SK-N-MC (cell line): ENCODE data around the gene TXNDC9.
"Not testable (repeated sequence)": the region's sequence is repeated elsewhere in the genome, so short reads cannot be mapped to it uniquely, and the experiment has no call there.

ENCODE experiments used
- DNase-seq: peaks from one replicate; pipeline ENCODE4 v3.0.0-alpha.2; 2011; ENCODE audit warnings: low read depth, low spot score
- H3K27ac ChIP-seq: fragments of 200-600 bp; sonication (generic); 2 replicates; pipeline ENCODE4 v1.5.1; 2016; ENCODE audit warnings: mixed run types
- H3K36me3 ChIP-seq: fragments of 200-600 bp; sonication (generic); 2 replicates; pipeline ENCODE4 v1.6.1; 2017; ENCODE audit warnings: antibody characterized with exemption, low read length, mixed read lengths; ENCODE audit not compliant: insufficient read depth
- H3K4me3 ChIP-seq: fragments of 200-600 bp; sonication (generic); 2 replicates; pipeline ENCODE4 v1.5.1; 2016
- H3K9ac ChIP-seq: fragments of 200-600 bp; sonication (generic); 2 replicates; pipeline ENCODE4 v1.8.0; 2017; ENCODE audit warnings: mixed run types, mixed read lengths; ENCODE audit not compliant: insufficient read length
- H3K9me3 ChIP-seq: fragments of 200-600 bp; sonication (generic); 2 replicates; pipeline ENCODE4 v1.6.1; 2017; ENCODE audit warnings: low read depth, mild to moderate bottlenecking, antibody characterized with exemption, low read length, moderate library complexity, mixed read lengths
- EZH2 ChIP-seq: fragments of 200-600 bp; sonication (generic); IDR thresholded peaks from one replicate; pipeline ENCODE4 v1.6.1; 2017; ENCODE audit warnings: antibody characterized with exemption
- FOXP2 ChIP-seq: optimal IDR thresholded peaks from 2 replicates; pipeline ENCODE3; 2011; ENCODE audit warnings: mild to moderate bottlenecking, moderate library complexity; ENCODE audit not compliant: insufficient read depth; ENCODE audit errors: extremely low read length, control extremely low read depth
- POLR2AphosphoS5 ChIP-seq: IDR thresholded peaks from 2 replicates; pipeline ENCODE4 v1.6.1; 2012; ENCODE audit warnings: mild to moderate bottlenecking, low read depth, low read length, borderline replicate concordance

Gene TXNDC9

GRCh38 chr2:99335911-99336803 is at the start of gene TXNDC9:
TSS of gene TXNDC9 (minus strand) at chr2:99336333. CDS start at chr2:99333210, 3,123 bp downstream.
- Histone ChIP-seq H3K36me3 (peaks cover 23% of the 10 kb centered on the region), H3K4me3 (peak within 1 kb of the TSS; percentile 90), H3K9me3 (no peaks in the 10 kb centered on the region), H3K9ac (peak within 1 kb of the TSS; percentile 90), H3K27ac (peak within 1 kb of the TSS; percentile 85)
- peak; percentile 98 for DNase-seq
- no peak for TF ChIP-seq EZH2
- TF ChIP-seq POLR2AphosphoS5: peak; percentile 98

GRCh38 chr2:99382143-99382542 is 46.0 kb upstream of the TXNDC9 start:
- DNase-seq: no peak
- Histone ChIP-seq H3K9me3 (no peaks in the 10 kb centered on the region), H3K9ac (no peak overlapping the region), H3K36me3 (peaks cover 84% of the 10 kb centered on the region), H3K27ac (no peak overlapping the region), H3K4me3 (no peak overlapping the region)
- TF ChIP-seq EZH2 (no peak), POLR2AphosphoS5 (no peak), FOXP2 (no peak)

DNA sequence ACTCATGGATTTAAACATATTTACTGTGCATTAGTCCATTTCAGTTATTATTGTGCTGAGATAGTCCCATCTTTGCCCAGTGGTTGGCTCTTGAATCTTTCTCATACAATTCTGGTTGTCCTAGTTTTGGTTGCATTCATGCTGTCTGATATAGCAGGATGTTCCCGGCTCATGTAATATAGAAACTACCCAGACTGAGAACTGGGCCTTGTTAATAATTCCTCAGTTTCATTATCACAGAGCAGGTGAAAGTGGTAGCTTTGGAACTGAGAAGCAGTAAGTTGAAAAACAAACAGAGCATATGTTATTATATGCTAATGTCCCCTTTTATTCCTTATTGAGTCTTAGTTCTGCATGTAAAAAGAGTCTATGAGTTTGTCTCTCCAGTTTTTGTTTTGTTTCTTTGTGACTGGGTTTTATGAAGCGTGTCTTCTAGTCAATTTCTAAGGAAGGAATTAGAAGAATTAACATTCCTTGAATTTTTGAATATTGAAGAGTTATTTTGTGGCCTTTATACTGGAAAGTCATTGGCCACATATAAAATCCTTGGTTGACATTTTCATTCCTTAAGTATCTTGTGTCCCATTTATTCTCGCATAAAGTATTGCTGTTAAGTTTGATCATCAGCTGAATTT is 44.4 kb upstream of the TXNDC9 start:
- peak overlapping the region; percentile 12; the same call in 1 of the 2 replicates for H3K27ac ChIP-seq
- peaks cover 88% of the 10 kb centered on the region for H3K36me3 ChIP-seq
- no peak for DNase-seq
- no peak overlapping the region for H3K9ac ChIP-seq
- TF ChIP-seq EZH2: no peak
- no peaks in the 10 kb centered on the region for H3K9me3 ChIP-seq
- no peak overlapping the region for H3K4me3 ChIP-seq

DNA sequence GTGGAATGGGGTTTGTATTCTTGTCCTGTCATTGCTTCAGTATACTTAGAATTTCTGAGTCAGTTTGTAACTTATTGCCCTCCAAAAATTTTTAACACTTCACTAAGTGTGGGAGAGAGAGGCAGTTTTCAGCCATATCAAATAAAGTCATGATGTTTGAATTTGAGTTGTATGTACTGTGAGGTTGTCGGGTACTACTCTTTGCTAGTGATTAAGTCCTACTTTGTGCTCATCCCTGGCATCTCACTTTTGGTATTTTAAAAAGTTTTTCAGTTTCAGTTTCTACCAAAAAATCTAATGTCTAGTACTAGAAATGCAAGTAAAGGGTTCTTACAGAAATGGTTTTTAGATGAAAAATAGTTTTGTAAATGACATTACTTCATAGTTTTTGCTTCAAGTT is 41.7 kb upstream of the TXNDC9 start:
- DNase-seq: no peak
- Histone ChIP-seq H3K27ac (no peak overlapping the region), H3K36me3 (peaks cover 90% of the 10 kb centered on the region), H3K4me3 (no peak overlapping the region), H3K9ac (no peak overlapping the region), H3K9me3 (no peaks in the 10 kb centered on the region)
- no peak for TF ChIP-seq POLR2AphosphoS5
- TF ChIP-seq FOXP2: no peak
- TF ChIP-seq EZH2: no peak

GRCh38 chr2:99376254-99376864 is 40.2 kb upstream of the TXNDC9 start:
- no peak for DNase-seq
- no peak overlapping the region for H3K4me3 ChIP-seq
- no peak for TF ChIP-seq EZH2
- H3K9me3 ChIP-seq: 0 out of 2 replicates have a peak, but pooled peaks cover 2% of the 10 kb centered on the region
- H3K9ac ChIP-seq: no peak overlapping the region
- no peak overlapping the region for H3K27ac ChIP-seq
- H3K36me3 ChIP-seq: peaks cover 90% of the 10 kb centered on the region

GRCh38 chr2:99374747-99375146 is 38.6 kb upstream of the TXNDC9 start:
- Histone ChIP-seq H3K4me3 (no peak overlapping the region), H3K9me3 (0 out of 2 replicates have a peak, but pooled peaks cover 2% of the 10 kb centered on the region), H3K36me3 (peaks cover 88% of the 10 kb centered on the region), H3K9ac (no peak overlapping the region), H3K27ac (no peak overlapping the region)
- TF ChIP-seq POLR2AphosphoS5: no peak
- TF ChIP-seq EZH2: no peak
- no peak for TF ChIP-seq FOXP2
- DNase-seq: no peak

GRCh38 chr2:99373144-99373543 is 37.0 kb upstream of the TXNDC9 start:
- no peak overlapping the region for H3K9ac ChIP-seq
- H3K36me3 ChIP-seq: peaks cover 90% of the 10 kb centered on the region
- H3K9me3 ChIP-seq: 0 out of 2 replicates have a peak, but pooled peaks cover 2% of the 10 kb centered on the region
- no peak for DNase-seq
- H3K4me3 ChIP-seq: no peak overlapping the region
- TF ChIP-seq FOXP2 (no peak), POLR2AphosphoS5 (no peak), EZH2 (no peak)
- no peak overlapping the region for H3K27ac ChIP-seq

DNA sequence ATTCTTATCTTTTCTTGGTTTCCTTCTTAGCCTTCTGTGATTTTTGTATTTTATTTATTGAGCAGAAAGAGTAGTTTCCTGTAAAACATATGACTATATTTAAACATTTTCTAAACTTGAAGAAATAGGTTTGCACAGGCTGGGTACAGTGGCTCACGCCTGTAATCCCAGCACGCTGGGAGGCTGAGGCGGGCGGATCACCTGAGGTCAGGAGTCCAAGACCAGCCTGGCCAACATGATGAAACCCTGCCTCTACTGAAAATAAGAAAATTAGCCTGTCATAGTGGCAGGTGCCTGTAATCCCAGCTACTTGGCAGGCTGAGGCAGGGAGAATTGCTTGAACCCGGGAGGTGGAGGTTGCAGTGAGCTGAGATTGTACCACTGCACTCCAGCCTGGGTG is 32.7 kb upstream of the TXNDC9 start:
- not testable (repeated sequence) for H3K4me3 ChIP-seq, H3K9ac ChIP-seq, H3K9me3 ChIP-seq, H3K27ac ChIP-seq, DNase-seq
- H3K36me3 ChIP-seq: peaks cover 95% of the 10 kb centered on the region

DNA sequence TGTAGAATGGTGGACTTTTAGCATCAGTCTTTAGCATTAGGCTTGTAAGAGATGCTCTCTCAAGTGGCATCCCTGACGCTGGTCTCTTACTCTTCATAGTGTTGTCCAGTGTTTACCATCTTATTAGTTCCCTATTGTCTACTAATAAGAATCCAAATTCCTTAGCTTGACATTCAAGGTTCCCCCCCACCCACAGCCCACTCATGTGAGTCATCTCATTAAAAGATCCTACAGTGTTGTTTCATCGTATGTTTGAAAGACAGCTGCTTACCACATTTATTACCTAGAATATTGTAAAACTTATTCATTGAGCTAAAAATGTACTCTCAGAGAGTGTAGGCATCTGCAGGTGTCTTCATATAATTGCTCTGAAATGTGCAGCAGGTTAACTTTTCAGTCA is 29.5 kb upstream of the TXNDC9 start:
- DNase-seq: no peak
- no peak overlapping the region for H3K27ac ChIP-seq
- no peak overlapping the region for H3K4me3 ChIP-seq
- TF ChIP-seq POLR2AphosphoS5 (no peak), EZH2 (no peak), FOXP2 (no peak)
- H3K9ac ChIP-seq: no peak overlapping the region
- H3K36me3 ChIP-seq: peaks cover 90% of the 10 kb centered on the region
- H3K9me3 ChIP-seq: no peaks in the 10 kb centered on the region
